Measurements from ENCODE around the gene LAIR1.

Gene LAIR1

GRCh38 chr19:54316746-54317107 lies 48.0 kb downstream of the LAIR1 start:
- no peak for FAIRE-seq

GRCh38 chr19:54315956-54316355 lies 48.8 kb downstream of the LAIR1 start:
- FAIRE-seq = no peak

- no peak for FAIRE-seq
Observed at GRCh38 chr19:54312436-54313377, 52.0 kb downstream of the LAIR1 start, which contains the start of gene LILRA5. Gene LILRA5 (minus strand): TSS chr19:54313166. CDS start chr19:54313019, 147 bp downstream.

GRCh38 chr19:54312011-54312410 lies 52.7 kb downstream of the LAIR1 start:
- no peak for FAIRE-seq

GRCh38 chr19:54311486-54311885 lies 53.2 kb downstream of the LAIR1 start:
- FAIRE-seq = no peak

GRCh38 chr19:54310543-54310942 lies 54.2 kb downstream of the LAIR1 start:
- no peak for FAIRE-seq

- no peak for FAIRE-seq
Observed at GRCh38 chr19:54309811-54310210, 54.9 kb downstream of the LAIR1 start.

GRCh38 chr19:54307389-54308020 lies 57.2 kb downstream of the LAIR1 start:
- no peak for FAIRE-seq

GRCh38 chr19:54305141-54305540 lies 59.6 kb downstream of the LAIR1 start:
- FAIRE-seq = no peak

GRCh38 chr19:54302257-54302656 lies 62.5 kb downstream of the LAIR1 start:
- no peak for FAIRE-seq
